GM18873 (cell line): ENCODE results near the gene CNTN5.

ENCODE experiments used
- ATAC-seq: cut with Tn5 transposase; IDR thresholded peaks from one replicate; pipeline ENCODE4 v1.9.1; 2021; ENCODE audit warnings: mild to moderate bottlenecking, moderate library complexity, moderate number of reproducible peaks; ENCODE audit not compliant: unreplicated experiment, low FRiP score

The CNTN5 gene

GRCh38 chr11:99162819-99163218, 142.1 kb downstream of the CNTN5 start:
- no peak for ATAC-seq

GRCh38 chr11:99170591-99170990, 149.8 kb downstream of the CNTN5 start:
- no peak for ATAC-seq

GRCh38 chr11:99171330-99171729, 150.6 kb downstream of the CNTN5 start:
- no peak for ATAC-seq

- no peak for ATAC-seq
Measured at GRCh38 chr11:99176430-99176829, 155.7 kb downstream of the CNTN5 start.

GRCh38 chr11:99177446-99177845, 156.7 kb downstream of the CNTN5 start:
- ATAC-seq, result no peak

- no peak for ATAC-seq
Measured at GRCh38 chr11:99184146-99184545, 163.4 kb downstream of the CNTN5 start.

GRCh38 chr11:99188221-99188620, 167.5 kb downstream of the CNTN5 start:
- ATAC-seq, result no peak

- no peak for ATAC-seq
Measured at GRCh38 chr11:99192716-99193115, 172.0 kb downstream of the CNTN5 start.

GRCh38 chr11:99197477-99197876, 176.7 kb downstream of the CNTN5 start:
- ATAC-seq, result no peak

GRCh38 chr11:99198215-99198614, 177.5 kb downstream of the CNTN5 start:
- ATAC-seq, result no peak

- no peak for ATAC-seq
Measured at GRCh38 chr11:99199341-99199740, 178.6 kb downstream of the CNTN5 start.

- no peak for ATAC-seq
Measured at GRCh38 chr11:99200720-99201119, 180.0 kb downstream of the CNTN5 start.

GRCh38 chr11:99208813-99209212, 188.1 kb downstream of the CNTN5 start:
- ATAC-seq, result no peak

- ATAC-seq, result no peak
Measured at GRCh38 chr11:99229544-99229943, 208.8 kb downstream of the CNTN5 start.

GRCh38 chr11:99234534-99234933, 213.8 kb downstream of the CNTN5 start:
- no peak for ATAC-seq

GRCh38 chr11:99238401-99238800, 217.7 kb downstream of the CNTN5 start:
- no peak for ATAC-seq

- ATAC-seq, result no peak
Measured at GRCh38 chr11:99240192-99241030, 219.7 kb downstream of the CNTN5 start.

- no peak for ATAC-seq
Measured at GRCh38 chr11:99241066-99241465, 220.3 kb downstream of the CNTN5 start.

- ATAC-seq, result no peak
Measured at GRCh38 chr11:99244613-99245012, 223.9 kb downstream of the CNTN5 start.

- no peak for ATAC-seq
Measured at GRCh38 chr11:99246199-99246598, 225.4 kb downstream of the CNTN5 start.

GRCh38 chr11:99256614-99257013, 235.9 kb downstream of the CNTN5 start:
- ATAC-seq, result no peak

- no peak for ATAC-seq
Measured at GRCh38 chr11:99257131-99257530, 236.4 kb downstream of the CNTN5 start.
